CD4-positive, alpha-beta T cell treated with Interleukin-4 for 1 hour (primary cell): Measurements from ENCODE around the gene BRME1.

Source experiments
- DNase-seq, 2 donors: peaks; one replicate each; pipeline ENCODE4 v3.0.0-alpha.2; 2020 to 2022

BRME1 gene

GRCh38 chr19:13887018-13887436 lies 18.9 kb downstream of the BRME1 start:
- peak; percentile 35 to 56 for DNase-seq

DNA sequence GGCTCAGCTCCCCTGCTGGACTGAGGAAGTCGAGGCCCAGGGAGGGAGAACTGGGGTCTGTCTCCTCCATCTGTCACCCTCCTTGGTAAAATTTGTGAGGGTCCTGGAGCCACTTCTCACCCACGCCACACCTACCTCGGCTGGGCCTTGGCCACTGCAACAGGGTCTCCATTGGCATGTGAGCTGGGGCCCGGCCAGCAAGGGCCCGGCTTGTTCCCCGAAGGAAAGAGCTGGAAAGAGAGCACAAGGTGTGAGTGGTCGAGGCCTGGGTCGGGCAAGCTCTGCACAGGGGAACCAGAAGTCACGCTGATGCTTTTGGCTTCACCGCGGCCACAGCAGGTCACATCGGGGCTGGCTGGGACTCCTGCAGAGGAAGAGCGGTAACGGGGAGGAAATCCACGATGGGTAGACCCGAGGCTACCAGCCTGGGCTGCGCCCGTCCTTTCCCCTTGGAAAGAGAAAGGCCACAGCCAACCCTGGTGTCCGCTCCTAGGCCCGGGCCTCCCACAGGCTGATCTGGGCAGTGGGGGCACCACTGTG lies 20.0 kb downstream of the BRME1 start:
- DNase-seq: no peak

GRCh38 chr19:13884726-13885591 lies 21.0 kb downstream of the BRME1 start:
- DNase-seq: no peak

GRCh38 chr19:13883516-13884064 lies 22.3 kb downstream of the BRME1 start:
- no peak for DNase-seq

- no peak for DNase-seq
Observed at GRCh38 chr19:13882836-13883235, 23.1 kb downstream of the BRME1 start.

DNA sequence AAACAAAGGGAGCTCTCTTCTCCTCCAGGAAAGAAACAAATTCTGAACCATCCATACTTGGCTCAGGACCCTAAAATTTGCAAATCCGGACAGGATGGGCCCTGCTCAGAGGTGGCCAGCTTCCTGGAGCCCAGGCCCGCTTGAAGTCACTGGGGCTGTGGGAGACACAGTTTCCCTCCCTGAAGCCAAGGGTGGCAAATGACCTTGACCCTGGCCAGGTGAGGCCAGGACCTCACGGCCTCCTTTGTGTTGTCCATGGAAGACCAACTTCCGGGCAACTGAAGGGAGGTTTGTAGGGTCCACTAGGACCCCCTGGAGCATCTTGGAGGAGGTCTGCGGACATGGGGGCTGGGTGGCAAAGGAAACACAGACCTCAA lies 23.5 kb downstream of the BRME1 start:
- DNase-seq: no peak

DNA sequence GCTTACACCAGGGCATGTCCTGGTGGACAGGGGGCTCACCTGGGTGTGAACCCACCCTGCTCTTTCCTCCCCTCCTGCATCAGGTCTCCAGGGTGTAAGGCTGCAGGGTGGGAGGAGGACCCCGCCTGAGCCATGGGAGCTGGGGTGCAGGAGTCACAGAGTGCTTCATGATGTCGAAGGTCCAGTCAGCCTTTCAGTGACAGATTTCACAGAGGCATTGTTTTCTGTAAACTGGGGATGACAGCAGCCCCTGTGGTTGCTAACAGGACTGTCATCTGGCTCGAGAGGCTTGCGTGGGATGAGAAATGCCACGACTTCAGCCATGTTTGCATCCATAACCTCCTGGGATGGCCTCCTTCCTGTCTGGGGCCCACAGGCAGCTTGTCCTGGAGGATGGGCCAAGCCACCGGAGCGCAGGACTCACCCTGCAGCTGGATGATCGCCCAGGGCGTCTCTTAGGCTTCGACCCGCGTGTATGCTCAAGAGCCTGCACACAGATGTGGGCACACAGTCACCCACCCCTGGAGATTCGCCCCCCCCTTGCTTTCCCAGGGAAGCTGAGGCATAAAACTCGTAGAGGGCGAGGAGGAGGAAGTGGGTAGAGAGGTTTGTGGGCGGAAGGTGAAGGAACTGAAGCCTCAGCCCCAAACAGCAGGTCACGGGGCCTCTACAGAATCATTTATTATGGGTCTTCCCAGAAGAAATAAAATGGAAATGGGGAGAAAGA lies 24.1 kb downstream of the BRME1 start:
- peak in 1 of 2 donors; percentile 59 for DNase-seq

DNA sequence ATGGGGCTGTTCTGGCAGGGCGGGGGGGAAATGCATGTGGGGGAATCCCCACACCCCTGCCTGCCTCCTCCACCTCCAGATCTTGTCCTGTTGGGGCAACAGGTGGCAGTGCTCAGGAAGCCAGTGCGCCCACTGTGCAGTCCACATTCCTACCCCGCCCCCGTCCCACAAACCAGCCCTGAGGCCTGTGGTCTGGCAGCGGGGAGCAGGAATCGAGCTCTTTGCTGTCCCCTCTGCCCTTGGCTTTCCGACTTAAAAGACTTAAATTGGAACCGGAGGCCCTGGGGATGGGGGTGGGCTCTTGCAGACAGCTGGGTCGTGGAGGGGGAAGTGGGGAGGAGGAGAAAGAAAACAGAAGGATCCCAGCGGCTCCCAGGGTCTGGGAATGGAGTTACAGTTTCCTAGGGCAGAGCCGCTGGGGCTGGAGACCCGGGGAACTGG lies 24.6 kb downstream of the BRME1 start:
- peak in 1 of 2 donors; percentile 36 for DNase-seq

DNA sequence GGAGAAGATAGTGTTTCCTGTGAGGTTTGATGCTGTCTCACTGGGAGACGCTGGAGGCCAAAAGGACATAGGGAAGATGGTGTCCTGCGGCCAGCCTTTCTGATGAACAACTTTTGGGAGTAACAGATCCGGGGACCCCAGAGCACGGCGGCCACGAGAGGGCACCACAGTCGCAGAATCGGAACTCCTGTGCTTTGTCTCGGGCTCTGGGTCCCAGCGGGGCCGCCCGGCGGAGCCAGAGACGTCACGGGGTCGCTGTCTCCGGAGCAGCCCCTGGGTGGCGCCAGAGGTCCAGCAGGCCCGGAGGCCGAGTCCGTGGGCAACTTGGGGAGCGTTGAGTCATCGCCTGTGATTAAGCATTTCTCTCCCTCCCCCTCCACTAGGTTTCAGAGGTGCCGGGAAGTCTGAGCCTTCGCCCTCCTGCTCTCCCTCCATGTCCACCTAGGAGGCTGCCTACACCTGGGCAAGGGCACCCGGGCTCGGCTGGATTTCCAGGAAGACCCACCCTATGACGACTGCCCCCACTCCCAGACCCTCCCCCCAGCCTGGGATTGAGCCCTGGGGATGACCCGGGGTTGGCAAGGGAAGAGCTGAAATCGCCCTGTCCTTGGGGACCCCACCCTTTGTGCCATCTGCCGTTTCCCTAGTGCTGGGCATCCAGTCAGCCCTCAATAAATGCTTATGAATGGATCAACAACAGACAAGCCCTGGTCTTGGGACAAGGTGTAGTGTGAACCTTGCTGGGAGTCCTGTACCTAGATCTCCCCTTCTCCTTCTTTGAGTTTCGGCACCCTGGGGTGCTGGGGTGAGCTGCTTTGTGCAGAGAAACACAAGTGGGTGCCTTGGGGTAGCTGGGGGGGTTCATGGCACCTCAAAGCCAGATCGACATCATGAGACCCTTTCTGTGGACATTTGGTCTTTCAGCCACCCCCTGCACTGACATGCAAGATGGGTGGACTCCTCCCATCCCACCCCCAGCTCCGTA lies 25.6 kb downstream of the BRME1 start:
- DNase-seq: peak; percentile 97 to 98

DNA sequence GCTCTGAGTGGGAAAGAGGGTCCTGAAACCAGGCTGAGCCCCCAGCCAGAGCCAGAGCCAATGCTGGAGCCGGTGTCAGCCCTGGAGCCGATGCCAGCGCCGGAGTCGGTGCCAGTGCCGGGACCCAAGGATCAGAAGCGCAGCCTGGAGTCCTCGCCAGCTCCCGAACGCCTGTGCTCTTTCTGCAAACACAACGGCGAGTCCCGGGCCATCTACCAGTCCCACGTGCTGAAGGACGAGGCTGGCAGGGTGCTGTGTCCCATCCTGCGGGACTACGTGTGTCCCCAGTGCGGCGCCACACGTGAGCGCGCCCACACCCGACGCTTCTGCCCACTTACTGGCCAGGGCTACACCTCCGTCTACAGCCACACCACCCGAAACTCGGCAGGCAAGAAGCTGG lies 28.6 kb downstream of the BRME1 start:
- no peak for DNase-seq

- no peak for DNase-seq
Observed at GRCh38 chr19:13876834-13877233, 29.1 kb downstream of the BRME1 start, which contains the start of gene NANOS3. NANOS3 (plus strand) TSS chr19:13877134; CDS start chr19:13877249, 115 bp downstream.

DNA sequence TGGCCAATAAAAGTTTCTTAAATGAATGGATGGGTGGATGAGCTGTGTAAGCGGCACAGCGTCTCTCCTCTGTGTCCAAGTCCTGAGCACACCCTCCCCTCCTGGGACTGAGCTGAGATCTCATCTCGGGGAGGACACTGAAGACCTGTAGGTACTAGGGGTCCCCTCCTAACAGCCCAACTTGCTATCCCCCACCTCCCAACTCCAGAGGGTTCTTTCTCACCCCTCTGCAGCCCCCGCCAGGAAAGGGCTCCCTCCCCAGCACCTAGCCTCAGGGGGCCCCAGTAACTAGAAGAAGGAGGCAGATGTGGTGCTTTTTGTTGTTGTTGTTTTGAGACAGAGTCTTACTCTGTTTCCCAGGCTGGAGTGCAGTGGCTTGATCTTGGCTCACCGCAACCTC lies 30.1 kb downstream of the BRME1 start:
- no peak for DNase-seq

- DNase-seq: no peak
Observed at GRCh38 chr19:13873834-13874515, 31.9 kb downstream of the BRME1 start.

DNA sequence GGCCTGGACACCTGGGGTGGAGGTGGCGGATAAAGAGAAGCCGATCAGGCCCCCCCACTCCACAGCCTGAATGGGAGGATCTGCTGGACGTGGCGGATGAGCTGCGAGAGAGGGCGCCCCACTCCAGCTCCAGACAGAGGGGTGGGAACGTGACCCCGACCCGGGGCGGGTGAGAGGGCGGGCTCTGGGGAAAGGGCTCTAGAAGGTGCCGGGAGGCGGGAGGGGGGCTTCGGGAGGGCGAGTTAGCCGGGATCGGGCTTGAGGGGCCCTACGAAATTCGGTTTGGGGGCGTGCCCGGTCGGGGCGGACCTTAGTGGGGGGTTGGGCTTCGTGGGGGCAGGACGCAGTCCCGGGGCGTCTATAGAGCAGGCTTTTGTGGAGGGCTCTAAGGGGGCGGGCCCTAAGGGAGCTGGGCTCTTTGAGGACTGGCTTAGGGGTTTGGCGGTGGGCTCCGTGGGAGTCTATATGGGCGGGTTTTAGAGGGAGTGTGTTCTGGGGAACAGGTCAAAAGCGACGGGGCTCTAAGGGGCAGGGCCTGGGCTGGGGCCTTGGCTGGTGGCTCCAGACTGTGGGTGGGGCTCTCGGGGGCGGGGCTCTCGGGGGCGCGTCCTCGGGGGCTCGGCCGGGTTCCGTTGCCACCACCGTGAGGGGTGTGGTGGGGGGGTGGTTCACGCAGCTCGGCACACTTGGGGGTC lies 33.1 kb downstream of the BRME1 start:
- DNase-seq: peak; percentile 34

DNA sequence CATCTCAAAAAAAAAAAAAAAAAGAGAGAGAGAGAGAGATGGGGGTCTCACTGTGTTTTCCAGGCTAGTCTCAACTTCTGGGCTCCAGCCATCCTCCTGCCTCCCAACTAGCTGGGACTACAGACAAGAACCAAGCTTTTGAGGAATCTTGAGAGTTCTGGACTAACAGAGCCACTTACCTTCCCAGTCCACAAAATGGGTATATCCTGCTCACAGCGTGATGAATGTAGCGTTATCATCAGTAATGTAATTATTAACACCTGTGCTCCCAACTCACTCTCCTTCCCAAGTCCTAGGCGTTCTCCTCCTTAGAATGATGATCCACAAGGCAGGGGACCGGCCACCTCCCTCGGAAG lies 33.6 kb downstream of the BRME1 start:
- DNase-seq: no peak

DNA sequence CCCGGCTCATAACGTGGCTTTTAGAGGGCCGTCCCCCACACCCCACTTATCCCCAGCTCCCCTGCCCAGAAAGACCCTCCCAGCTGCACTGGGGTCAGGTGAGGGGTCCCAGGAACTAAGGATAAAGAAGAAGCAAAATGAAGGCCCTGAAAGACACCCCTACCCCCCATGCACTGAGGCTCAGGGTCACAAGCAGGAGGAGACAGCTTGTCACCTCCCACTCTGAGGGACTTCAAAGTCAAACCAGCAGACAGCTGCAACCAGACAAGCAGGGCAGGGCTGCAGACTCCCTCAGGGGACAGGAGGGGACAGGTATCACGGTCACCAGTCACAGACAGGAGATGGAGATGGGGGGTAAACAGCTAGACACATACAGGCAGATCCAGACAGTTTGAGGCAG lies 35.0 kb downstream of the BRME1 start:
- no peak for DNase-seq

GRCh38 chr19:13869281-13869680 lies 36.6 kb downstream of the BRME1 start:
- DNase-seq: no peak

- DNase-seq: no peak
Observed at GRCh38 chr19:13868663-13869062, 37.3 kb downstream of the BRME1 start.

DNA sequence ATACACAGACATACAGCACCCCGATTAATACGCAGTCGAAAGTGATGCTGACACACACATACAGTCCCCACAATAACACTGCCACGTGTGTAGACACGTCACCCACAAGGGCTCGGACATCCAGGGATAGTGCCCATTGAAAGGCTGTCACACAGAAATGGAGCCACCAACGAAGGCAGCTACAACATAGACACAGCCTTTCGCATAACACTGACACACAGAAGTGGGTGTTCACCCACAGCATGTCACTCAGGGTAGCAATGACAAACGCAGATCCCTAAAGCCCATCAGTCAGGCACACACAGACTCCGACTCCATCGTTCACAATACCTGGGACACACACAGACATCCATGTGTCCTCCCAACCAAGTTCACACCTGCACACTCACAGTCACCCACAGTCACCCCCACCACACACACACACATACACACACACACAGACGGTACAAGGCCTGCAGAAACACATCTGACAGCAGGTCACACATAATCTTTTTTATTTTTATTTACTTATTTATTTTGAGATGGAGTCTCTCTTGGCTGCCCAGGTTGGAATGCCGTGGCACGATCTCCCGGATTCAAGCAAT lies 39.4 kb downstream of the BRME1 start:
- DNase-seq: no peak
